OCI-LY7 (cell line): ENCODE measurements around the gene PTX4. TPM values are rescaled to one million over a fixed set of nuclear protein-coding genes. Genes with fewer than 3 reads are reported as not detected.

Experiments used
- BruUV-seq: library from RNA; stranded (reverse); fragments of 400-500 nt; replicated peaks from 2 replicates; lab custom pipeline; 2021; lab: Mats Ljungman, UMichigan
- CTCF ChIA-PET: fragments of 300-600 bp; sonication (Branson Sonifier 250); formaldehyde crosslinking; loops from one replicate; lab custom pipeline; 2022; ENCODE audit warnings: antibody characterized with exemption; ENCODE audit not compliant: unreplicated experiment; lab: Charles Lee
- POLR2A ChIA-PET: fragments of 300-600 bp; sonication (Branson Sonifier 250); formaldehyde crosslinking; loops from one replicate; lab custom pipeline; 2022; ENCODE audit warnings: antibody characterized with exemption; lab: Charles Lee
- DNase-seq: peaks from one replicate; pipeline ENCODE4 v3.0.0-alpha.2; 2015; ENCODE audit warnings: low spot score
- H2AFZ ChIP-seq: fragments of 200-600 bp; sonication (generic), shearing (Covaris generic); 2 replicates; pipeline ENCODE4 v1.6.1; 2014; ENCODE audit warnings: mild to moderate bottlenecking, antibody characterized with exemption, low read length, moderate library complexity
- H3K27ac ChIP-seq: fragments of 200-600 bp; sonication (generic); 2 replicates; pipeline ENCODE4 v1.5.1; 2014; ENCODE audit warnings: mixed run types, low read depth, mild to moderate bottlenecking, moderate library complexity, low read length, inconsistent platforms; ENCODE audit not compliant: poor library complexity, severe bottlenecking
- H3K36me3 ChIP-seq: fragments of 200-600 bp; sonication (generic); 2 replicates; pipeline ENCODE4 v1.6.1; 2014; ENCODE audit warnings: mild to moderate bottlenecking, antibody characterized with exemption, low read length, moderate library complexity, mixed read lengths; ENCODE audit not compliant: insufficient read depth
- H3K4me1 ChIP-seq: fragments of 200-600 bp; sonication (generic); 2 replicates; pipeline ENCODE4 v1.5.1; 2014; ENCODE audit warnings: mild to moderate bottlenecking, low read length; ENCODE audit not compliant: insufficient read depth, poor library complexity, severe bottlenecking
- H3K4me2 ChIP-seq: fragments of 200-600 bp; sonication (generic); 2 replicates; pipeline ENCODE4 v1.6.1; 2014; ENCODE audit warnings: mild to moderate bottlenecking, low read length
- H3K4me3 ChIP-seq: fragments of 200-600 bp; sonication (generic); 2 replicates; pipeline ENCODE4 v1.5.1; 2014; ENCODE audit warnings: mild to moderate bottlenecking, low read depth, low read length; ENCODE audit not compliant: poor library complexity, severe bottlenecking
- H3K79me2 ChIP-seq: fragments of 200-600 bp; sonication (generic); 2 replicates; pipeline ENCODE4 v1.6.1; 2016; ENCODE audit warnings: low read depth, mild to moderate bottlenecking, low read length, moderate library complexity, mixed read lengths; ENCODE audit not compliant: insufficient read depth
- H3K9me2 ChIP-seq: fragments of 200-600 bp; sonication (generic); 2 replicates; pipeline ENCODE4 v1.6.1; 2016; ENCODE audit warnings: mild to moderate bottlenecking, low read length, mixed read lengths; ENCODE audit not compliant: insufficient read depth
- H3K9me3 ChIP-seq: fragments of 200-600 bp; sonication (generic); 2 replicates; pipeline ENCODE4 v1.6.1; 2014; ENCODE audit warnings: mild to moderate bottlenecking, mixed run types, low read length, mixed read lengths
- H4K20me1 ChIP-seq: fragments of 200-600 bp; sonication (generic); 2 replicates; pipeline ENCODE4 v1.6.1; 2014; ENCODE audit warnings: mild to moderate bottlenecking, antibody characterized with exemption, low read length, moderate library complexity, mixed read lengths; ENCODE audit not compliant: insufficient read depth
- EZH2phosphoT487 ChIP-seq: fragments of 200-600 bp; sonication (generic); IDR thresholded peaks from 2 replicates; pipeline ENCODE4 v1.6.1; 2018; ENCODE audit warnings: low read depth, borderline replicate concordance, mild to moderate bottlenecking, mixed run types, antibody characterized with exemption, low read length, moderate library complexity, mixed read lengths
- intact Hi-C: fragments of 100-400 bp; cut with micrococcal nuclease; formaldehyde crosslinking; loops from one replicate; pipeline ENCODE4 v1.10.0; 2022; ENCODE audit not compliant: unreplicated experiment
- total RNA-seq, 2 experiments: library from RNA; depleted of rRNA in 1 of 2; stranded (reverse); fragments of >200 nt in 1 of 2; shearing (Covaris generic) in 1 of 2; gene quantifications; 2 replicates each; pipeline ENCODE4 v1.2.3, GENCODE V29; 2014 to 2022
- TF ChIP-seq, protein P1 (sequence below): fragments of 200-600 bp; sonication (generic); conservative IDR thresholded peaks from 2 replicates; pipeline ENCODE4 v1.5.1; 2014; ENCODE audit warnings: mild to moderate bottlenecking, antibody characterized with exemption, low read length, moderate library complexity, mixed read lengths

PTX4 gene
- total RNA-seq, 2 experiments from 2014 or later = not detected

DNA sequence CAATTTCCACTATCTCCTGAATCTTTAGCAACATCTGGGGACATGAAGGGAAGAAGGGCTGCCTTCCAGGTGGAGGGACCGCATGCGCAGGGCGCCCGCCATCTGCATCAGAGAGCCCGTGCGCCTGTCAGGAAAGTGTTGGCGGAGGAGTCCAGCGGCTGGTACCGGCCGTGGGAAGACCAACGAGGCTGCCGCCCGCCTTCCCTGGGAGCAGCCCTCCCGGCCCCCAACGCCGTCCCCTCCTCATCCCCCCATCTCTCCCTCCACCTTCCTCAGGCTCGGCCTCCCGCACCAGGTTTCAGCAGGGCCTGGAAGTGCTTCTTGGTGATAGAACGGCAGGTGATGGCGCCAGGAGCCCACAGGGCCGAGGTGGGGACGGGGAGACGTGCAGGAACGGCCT is 22.7 kb downstream of the PTX4 start:
- Histone ChIP-seq H2AFZ (no peak overlapping the region), H3K4me3 (no peak overlapping the region), H3K9me2 (no peaks in the 10 kb centered on the region), H3K79me2 (no peaks in the 10 kb centered on the region), H3K36me3 (peaks cover 5% of the 10 kb centered on the region; the same call in 1 of the 2 replicates), H3K4me2 (no peak overlapping the region), H3K9me3 (no peaks in the 10 kb centered on the region), H3K4me1 (no peaks in the 10 kb centered on the region), H3K27ac (no peak overlapping the region), H4K20me1 (no peaks in the 10 kb centered on the region)
- intact Hi-C loops = no loop called here
- TF ChIP-seq, protein P1, sequence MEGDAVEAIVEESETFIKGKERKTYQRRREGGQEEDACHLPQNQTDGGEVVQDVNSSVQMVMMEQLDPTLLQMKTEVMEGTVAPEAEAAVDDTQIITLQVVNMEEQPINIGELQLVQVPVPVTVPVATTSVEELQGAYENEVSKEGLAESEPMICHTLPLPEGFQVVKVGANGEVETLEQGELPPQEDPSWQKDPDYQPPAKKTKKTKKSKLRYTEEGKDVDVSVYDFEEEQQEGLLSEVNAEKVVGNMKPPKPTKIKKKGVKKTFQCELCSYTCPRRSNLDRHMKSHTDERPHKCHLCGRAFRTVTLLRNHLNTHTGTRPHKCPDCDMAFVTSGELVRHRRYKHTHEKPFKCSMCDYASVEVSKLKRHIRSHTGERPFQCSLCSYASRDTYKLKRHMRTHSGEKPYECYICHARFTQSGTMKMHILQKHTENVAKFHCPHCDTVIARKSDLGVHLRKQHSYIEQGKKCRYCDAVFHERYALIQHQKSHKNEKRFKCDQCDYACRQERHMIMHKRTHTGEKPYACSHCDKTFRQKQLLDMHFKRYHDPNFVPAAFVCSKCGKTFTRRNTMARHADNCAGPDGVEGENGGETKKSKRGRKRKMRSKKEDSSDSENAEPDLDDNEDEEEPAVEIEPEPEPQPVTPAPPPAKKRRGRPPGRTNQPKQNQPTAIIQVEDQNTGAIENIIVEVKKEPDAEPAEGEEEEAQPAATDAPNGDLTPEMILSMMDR = no peak
- no peak for TF ChIP-seq EZH2phosphoT487
- ChIA-PET POLR2A (no interaction called here), CTCF (no interaction called here)
- no TSS peak for BruUV-seq
- DNase-seq = no peak

DNA sequence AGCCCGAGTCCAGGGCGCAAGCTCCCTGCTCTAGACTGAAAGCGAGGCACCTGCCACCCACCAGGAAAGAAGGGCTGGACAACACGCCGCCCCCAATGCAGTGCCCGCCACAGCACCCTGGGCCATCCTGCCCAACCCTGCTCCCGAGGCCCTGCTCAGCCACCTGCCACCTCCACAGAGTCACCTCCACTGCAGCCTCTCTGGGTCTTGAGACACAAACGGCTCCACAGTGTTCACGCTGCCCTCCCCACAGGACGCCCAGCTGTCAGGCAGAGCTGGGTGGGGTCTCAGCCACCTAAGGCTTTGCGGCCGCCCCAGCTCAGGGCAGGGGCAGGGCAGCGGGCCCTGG is 23.2 kb downstream of the PTX4 start:
- ChIA-PET POLR2A (no interaction called here), CTCF (no interaction called here)
- no peaks in the 10 kb centered on the region for H3K9me3 ChIP-seq
- no TSS peak for BruUV-seq
- H3K36me3 ChIP-seq = peaks cover 5% of the 10 kb centered on the region; the same call in 1 of the 2 replicates
- DNase-seq = no peak
- intact Hi-C loops = no loop called here
- H3K4me3 ChIP-seq = no peak overlapping the region
- no peaks in the 10 kb centered on the region for H4K20me1 ChIP-seq
- no peak overlapping the region for H3K27ac ChIP-seq
- no peak overlapping the region for H2AFZ ChIP-seq
- no peaks in the 10 kb centered on the region for H3K4me1 ChIP-seq
- H3K4me2 ChIP-seq = no peak overlapping the region
- TF ChIP-seq, protein P1 = no peak
- TF ChIP-seq EZH2phosphoT487 = no peak
- no peaks in the 10 kb centered on the region for H3K9me2 ChIP-seq
- H3K79me2 ChIP-seq = no peaks in the 10 kb centered on the region

DNA sequence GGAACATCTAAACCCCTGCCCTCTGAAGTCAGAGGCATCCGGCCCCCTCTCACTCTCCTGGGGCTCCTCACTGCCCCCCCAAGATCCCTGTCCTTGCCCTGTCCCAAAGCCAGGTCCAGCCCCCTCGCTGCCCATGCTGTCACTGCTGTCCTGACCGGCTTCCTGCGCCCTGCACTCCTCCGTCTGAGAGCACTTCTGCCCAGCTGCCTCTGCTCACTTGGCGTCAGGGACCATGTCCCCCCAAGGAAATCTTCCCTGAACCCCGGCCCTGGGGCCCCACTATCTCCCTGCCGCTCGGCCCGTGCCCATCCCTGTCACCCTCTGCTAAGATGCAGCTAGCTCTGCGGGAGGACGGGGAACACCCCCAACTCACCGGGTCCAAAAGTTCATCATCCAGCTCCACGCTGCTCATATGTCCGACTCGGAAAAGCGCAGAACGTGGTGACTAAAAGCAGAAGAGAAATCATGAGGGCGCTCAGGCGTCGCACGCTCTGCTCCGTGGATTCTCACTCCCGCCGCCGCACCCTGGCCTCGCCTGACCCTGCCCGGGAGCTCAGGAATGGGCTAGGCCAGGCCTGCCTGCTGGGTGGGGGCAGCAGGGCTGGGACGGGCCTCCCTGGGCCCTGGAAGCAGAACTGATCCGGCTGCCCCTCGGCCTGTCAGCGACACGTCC is 23.7 kb downstream of the PTX4 start:
- no peak overlapping the region for H3K27ac ChIP-seq
- no TSS peak for BruUV-seq
- H3K79me2 ChIP-seq = no peaks in the 10 kb centered on the region
- no peaks in the 10 kb centered on the region for H3K9me2 ChIP-seq
- TF ChIP-seq EZH2phosphoT487 = no peak
- TF ChIP-seq, protein P1 = no peak
- ChIA-PET POLR2A (no interaction called here), CTCF (no interaction called here)
- H3K4me2 ChIP-seq = no peak overlapping the region
- no peak overlapping the region for H3K4me3 ChIP-seq
- no peaks in the 10 kb centered on the region for H3K4me1 ChIP-seq
- H3K36me3 ChIP-seq = peaks cover 9% of the 10 kb centered on the region; the same call in 1 of the 2 replicates
- intact Hi-C loops = no loop called here
- no peaks in the 10 kb centered on the region for H4K20me1 ChIP-seq
- DNase-seq = no peak
- no peaks in the 10 kb centered on the region for H3K9me3 ChIP-seq
- H2AFZ ChIP-seq = no peak overlapping the region
